Gastrocnemius medialis (tissue), 4 donors: ENCODE measurements around the gene CRHR1.

Source experiments
- CTCF ChIP-seq, 5 experiments: fragments of 450-650 bp in 3 of 5; fragments of 200-600 bp in 2 of 5; sonication (generic) in 2 of 5; IDR thresholded peaks in 4 of 5; conservative IDR thresholded peaks in 1 of 5; 1 replicate in 4 of 5; 2 replicates in 1 of 5; pipeline ENCODE4 v1.5.1; 2016 to 2019; ENCODE audit warnings: antibody characterized with exemption in 5 of 5, mild to moderate bottlenecking in 3 of 5, moderate library complexity in 3 of 5
- POLR2A ChIP-seq, 2 donors: fragments of 450-650 bp; IDR thresholded peaks; one replicate each; pipeline ENCODE4 v1.6.1; 2017; ENCODE audit warnings: antibody characterized with exemption in 2 of 2, mild to moderate bottlenecking in 2 of 2, moderate library complexity in 2 of 2

DNA sequence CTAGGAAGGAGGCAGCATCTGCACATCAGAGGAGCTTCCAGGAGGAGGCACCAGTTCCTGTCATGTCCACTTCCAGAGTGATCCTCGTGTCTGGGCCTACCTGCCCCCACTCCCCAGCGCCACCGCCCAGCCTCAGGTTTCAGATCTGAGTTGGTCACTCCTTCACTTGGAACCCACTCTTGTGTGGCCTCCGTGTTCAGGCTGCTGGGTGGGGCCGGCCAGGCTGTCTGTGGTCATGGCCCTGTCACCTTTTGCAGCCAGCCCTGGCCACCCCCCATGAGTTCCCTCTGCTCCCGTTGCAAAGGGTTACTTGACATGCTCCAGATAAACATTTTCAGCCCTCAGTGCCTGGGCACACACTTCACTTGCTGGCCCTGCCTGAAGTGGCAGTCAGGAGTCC is 33.9 kb downstream of the CRHR1 start:
- TF ChIP-seq CTCF (IDR thresholded peaks at IDR 0.05 in 4 of 5, conservative IDR thresholded peaks at IDR 0.05 in 1 of 5) (no peak), POLR2A (IDR thresholded peaks at IDR 0.05) (no peak)
